Peyer's patch (tissue), 4 donors: ENCODE measurements around the gene P2RY2. TPM values are rescaled to one million over a fixed set of nuclear protein-coding genes. Genes with fewer than 3 reads are reported as not detected.
A peak's percentile ranks its signal among the peaks of the same experiment; 100 is the strongest.
"Not testable (repeated sequence)": the region's sequence is repeated elsewhere in the genome, so short reads cannot be mapped to it uniquely, and the experiment has no call there.

Experiments
- DNase-seq, 3 donors: peaks; one replicate each; pipeline ENCODE4 v3.0.0-alpha.2; 2017 to 2019
- H3K27ac ChIP-seq, 4 donors: fragments of 200-600 bp; sonication (generic); one replicate each; pipeline ENCODE4 v1.5.1; 2016 to 2019
- H3K27me3 ChIP-seq, 2 donors: fragments of 200-600 bp; sonication (generic); one replicate each; pipeline ENCODE4 v1.5.1; 2019
- H3K36me3 ChIP-seq, 3 donors: fragments of 200-600 bp; sonication (generic); one replicate each; pipeline ENCODE4 v1.5.1; 2016 to 2019
- H3K4me1 ChIP-seq, 4 donors: fragments of 200-600 bp; sonication (generic); one replicate each; pipeline ENCODE4 v1.5.1; 2016 to 2019
- H3K4me3 ChIP-seq, 4 donors: fragments of 200-600 bp; sonication (generic); 1 replicate in 3 of 4; 2 replicates in 1 of 4; pipeline ENCODE4 v1.5.1; 2016 to 2019; ENCODE audit warnings: mild to moderate bottlenecking in 1 of 4
- H3K9me3 ChIP-seq, 4 donors: fragments of 200-600 bp; sonication (generic); one replicate each; pipeline ENCODE4 v1.5.1; 2016 to 2019; ENCODE audit warnings: mild to moderate bottlenecking in 1 of 4
- POLR2A ChIP-seq, 2 donors: fragments of 450-650 bp; IDR thresholded peaks; one replicate each; pipeline ENCODE4 v1.5.1; 2017; ENCODE audit warnings: antibody characterized with exemption in 2 of 2, mild to moderate bottlenecking in 2 of 2, moderate library complexity in 2 of 2
- total RNA-seq, 4 donors: library from RNA; depleted of rRNA; stranded (reverse); fragments of >200 nt; gene quantifications; one replicate each; pipeline ENCODE4 v1.1.0, GENCODE V29; 2016
- TF ChIP-seq, protein P1 (sequence below), 6 experiments: fragments of 450-650 bp in 4 of 6; fragments of 200-600 bp in 2 of 6; sonication (generic) in 1 of 6; IDR thresholded peaks; one replicate each; pipeline ENCODE4 v1.5.1; 2017 to 2019; ENCODE audit warnings: antibody characterized with exemption in 6 of 6, mild to moderate bottlenecking in 3 of 6, moderate library complexity in 1 of 6

P2RY2 gene
- total RNA-seq, 4 donors from 2014 or later, result 6.6 to 42.7 (median 33.5) TPM

- no peaks in the 10 kb centered on the region for H3K27me3 ChIP-seq
- peaks cover 0 to 14% (median 0%) of the 10 kb centered on the region in 3 donors for H3K36me3 ChIP-seq
- TF ChIP-seq, protein P1, sequence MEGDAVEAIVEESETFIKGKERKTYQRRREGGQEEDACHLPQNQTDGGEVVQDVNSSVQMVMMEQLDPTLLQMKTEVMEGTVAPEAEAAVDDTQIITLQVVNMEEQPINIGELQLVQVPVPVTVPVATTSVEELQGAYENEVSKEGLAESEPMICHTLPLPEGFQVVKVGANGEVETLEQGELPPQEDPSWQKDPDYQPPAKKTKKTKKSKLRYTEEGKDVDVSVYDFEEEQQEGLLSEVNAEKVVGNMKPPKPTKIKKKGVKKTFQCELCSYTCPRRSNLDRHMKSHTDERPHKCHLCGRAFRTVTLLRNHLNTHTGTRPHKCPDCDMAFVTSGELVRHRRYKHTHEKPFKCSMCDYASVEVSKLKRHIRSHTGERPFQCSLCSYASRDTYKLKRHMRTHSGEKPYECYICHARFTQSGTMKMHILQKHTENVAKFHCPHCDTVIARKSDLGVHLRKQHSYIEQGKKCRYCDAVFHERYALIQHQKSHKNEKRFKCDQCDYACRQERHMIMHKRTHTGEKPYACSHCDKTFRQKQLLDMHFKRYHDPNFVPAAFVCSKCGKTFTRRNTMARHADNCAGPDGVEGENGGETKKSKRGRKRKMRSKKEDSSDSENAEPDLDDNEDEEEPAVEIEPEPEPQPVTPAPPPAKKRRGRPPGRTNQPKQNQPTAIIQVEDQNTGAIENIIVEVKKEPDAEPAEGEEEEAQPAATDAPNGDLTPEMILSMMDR (IDR thresholded peaks at IDR 0.05), result no peak
- no peak for TF ChIP-seq POLR2A (IDR thresholded peaks at IDR 0.05)
- no peak overlapping the region for H3K4me3 ChIP-seq
- peak in 2 of 3 donors; percentile 32 to 39 for DNase-seq
- peaks cover 0 to 9% (median 0%) of the 10 kb centered on the region in 4 donors for H3K4me1 ChIP-seq
- no peak overlapping the region for H3K27ac ChIP-seq
- H3K9me3 ChIP-seq, result no peaks in the 10 kb centered on the region
Observed at GRCh38 chr11:73229896-73230875, 12.1 kb downstream of the P2RY2 start.

DNA sequence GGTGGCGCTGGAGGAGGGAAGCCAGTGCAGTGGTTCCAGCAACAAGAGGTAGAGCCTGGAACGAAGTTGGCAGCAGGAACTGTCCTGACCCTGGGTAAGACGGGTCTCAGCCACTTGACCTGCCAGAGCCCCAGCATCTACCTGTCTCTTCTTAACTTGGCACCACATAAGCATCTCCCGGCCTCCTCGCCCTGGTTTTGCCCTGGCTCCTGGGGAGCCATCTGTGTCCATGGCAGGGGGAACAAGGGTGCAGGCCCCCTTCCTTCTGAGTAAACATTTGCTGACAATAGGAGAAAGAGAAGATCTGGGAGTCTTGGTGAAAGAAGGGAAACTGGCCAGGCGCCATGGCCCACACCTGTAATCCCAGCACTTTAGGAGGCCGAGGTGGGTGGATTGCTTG lies 12.8 kb downstream of the P2RY2 start:
- peaks cover 0 to 9% (median 0%) of the 10 kb centered on the region in 4 donors for H3K4me1 ChIP-seq
- peak in 2 of 3 donors; percentile 9 to 32 for DNase-seq
- no peak for TF ChIP-seq POLR2A (IDR thresholded peaks at IDR 0.05)
- TF ChIP-seq, protein P1 (IDR thresholded peaks at IDR 0.05), result no peak
- H3K36me3 ChIP-seq, result peaks cover 0 to 14% (median 0%) of the 10 kb centered on the region in 3 donors
- H3K4me3 ChIP-seq, result no peak overlapping the region
- H3K27me3 ChIP-seq, result no peaks in the 10 kb centered on the region
- H3K9me3 ChIP-seq, result no peaks in the 10 kb centered on the region
- H3K27ac ChIP-seq, result no peak overlapping the region

DNA sequence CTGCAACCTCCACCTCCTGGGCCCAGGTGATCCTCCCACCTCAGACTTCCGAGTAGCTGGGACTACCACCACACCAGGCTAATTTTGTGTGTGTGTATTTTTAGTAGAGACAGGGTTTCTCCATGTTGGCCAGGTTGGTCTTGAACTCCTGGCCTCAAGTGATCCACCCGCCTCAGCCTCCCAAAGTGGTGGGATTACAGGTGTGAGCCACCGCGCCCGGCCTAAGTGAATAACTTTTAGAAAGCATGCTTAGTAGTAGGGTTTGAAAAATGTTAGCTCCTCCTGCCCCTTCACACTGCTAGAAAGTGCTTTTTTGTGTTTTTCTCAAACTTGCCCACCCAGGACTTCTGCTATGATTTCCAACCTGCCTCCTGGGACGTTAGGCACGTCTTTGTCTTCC lies 14.4 kb downstream of the P2RY2 start:
- not testable (repeated sequence) for H3K4me3 ChIP-seq, H3K27me3 ChIP-seq, H3K9me3 ChIP-seq, H3K4me1 ChIP-seq, H3K27ac ChIP-seq
- peak in 1 of 3 donors; percentile 11 for DNase-seq
- H3K36me3 ChIP-seq, result peaks cover 0 to 14% (median 0%) of the 10 kb centered on the region in 3 donors

GRCh38 chr11:73233211-73233610 lies 15.1 kb downstream of the P2RY2 start:
- Histone ChIP-seq H3K4me1 (no peaks in the 10 kb centered on the region), H3K4me3 (no peak overlapping the region), H3K36me3 (peaks cover 0 to 14% (median 0%) of the 10 kb centered on the region in 3 donors), H3K9me3 (no peaks in the 10 kb centered on the region), H3K27me3 (no peaks in the 10 kb centered on the region), H3K27ac (no peak overlapping the region)
- DNase-seq, result peak in 2 of 3 donors; percentile 13 to 34
- TF ChIP-seq POLR2A (IDR thresholded peaks at IDR 0.05), result no peak
- TF ChIP-seq, protein P1 (IDR thresholded peaks at IDR 0.05), result no peak

DNA sequence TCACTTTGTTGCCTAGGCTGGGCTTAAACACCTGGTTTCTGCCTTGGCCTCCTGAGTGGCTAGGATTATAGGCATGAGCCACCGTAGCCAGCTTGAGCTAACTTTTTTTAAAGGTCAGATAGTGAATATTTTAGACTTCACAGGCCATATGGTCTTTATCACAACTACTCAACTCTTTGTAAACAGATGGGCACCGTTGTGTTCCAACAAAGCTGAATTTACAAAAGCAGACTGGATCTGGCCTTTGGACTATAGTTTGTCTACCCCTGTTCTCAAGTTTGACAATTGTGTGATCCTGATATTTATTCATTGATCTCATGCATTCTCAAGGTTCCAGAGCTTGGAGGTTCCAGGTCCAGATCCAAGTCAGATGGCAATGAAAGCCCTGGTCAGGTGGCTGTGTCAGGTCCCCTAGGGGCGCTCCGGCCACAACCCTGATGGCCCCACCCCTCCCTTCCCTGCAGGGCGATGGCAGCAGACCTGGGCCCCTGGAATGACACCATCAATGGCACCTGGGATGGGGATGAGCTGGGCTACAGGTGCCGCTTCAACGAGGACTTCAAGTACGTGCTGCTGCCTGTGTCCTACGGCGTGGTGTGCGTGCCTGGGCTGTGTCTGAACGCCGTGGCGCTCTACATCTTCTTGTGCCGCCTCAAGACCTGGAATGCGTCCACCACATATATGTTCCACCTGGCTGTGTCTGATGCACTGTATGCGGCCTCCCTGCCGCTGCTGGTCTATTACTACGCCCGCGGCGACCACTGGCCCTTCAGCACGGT lies 15.8 kb downstream of the P2RY2 start:
- Histone ChIP-seq H3K4me1 (no peaks in the 10 kb centered on the region), H3K36me3 (peaks cover 0 to 14% (median 0%) of the 10 kb centered on the region in 3 donors), H3K27ac (no peak overlapping the region), H3K9me3 (no peaks in the 10 kb centered on the region), H3K4me3 (no peak overlapping the region), H3K27me3 (no peaks in the 10 kb centered on the region)
- no peak for TF ChIP-seq POLR2A (IDR thresholded peaks at IDR 0.05)
- TF ChIP-seq, protein P1 (IDR thresholded peaks at IDR 0.05), result no peak
- peak in 2 of 3 donors; percentile 35 to 39 for DNase-seq
